BE2C (cell line): ENCODE data around the gene GRIN2A.

Experiments used
- DNase-seq: peaks from one replicate; pipeline ENCODE4 v3.0.0-alpha.2; 2020
- H3K27me3 ChIP-seq: fragments of 250-450 bp; sonication (Bioruptor Pico); 2 replicates; pipeline ENCODE4 v1.5.1; 2020; ENCODE audit warnings: mild to moderate bottlenecking
- H3K36me3 ChIP-seq: fragments of 250-450 bp; sonication (Bioruptor Pico); 2 replicates; pipeline ENCODE4 v1.5.1; 2020; ENCODE audit warnings: mild to moderate bottlenecking
- H3K4me1 ChIP-seq: fragments of 250-450 bp; sonication (Bioruptor Pico); 2 replicates; pipeline ENCODE4 v1.5.1; 2020
- H3K4me3 ChIP-seq: 2 replicates; pipeline ENCODE4 v1.5.1; 2011; ENCODE audit warnings: low read depth, low read length
- H3K9me3 ChIP-seq: fragments of 250-450 bp; sonication (Bioruptor Pico); 2 replicates; pipeline ENCODE4 v1.5.1; 2020
- CTCF ChIP-seq: IDR thresholded peaks from 2 replicates; pipeline ENCODE4 v1.5.1; 2012; ENCODE audit warnings: mild to moderate bottlenecking, low read depth, low read length

Gene GRIN2A

GRCh38 chr16:10003486-10003885 is 178.7 kb downstream of the GRIN2A start:
- H3K27me3 ChIP-seq: no peaks in the 10 kb centered on the region
- H3K4me3 ChIP-seq: no peak overlapping the region
- TF ChIP-seq CTCF: no peak
- no peaks in the 10 kb centered on the region for H3K4me1 ChIP-seq
- H3K36me3 ChIP-seq: no peaks in the 10 kb centered on the region
- no peak for DNase-seq
- H3K9me3 ChIP-seq: no peaks in the 10 kb centered on the region

GRCh38 chr16:10001258-10001775 is 180.9 kb downstream of the GRIN2A start:
- Histone ChIP-seq H3K27me3 (no peaks in the 10 kb centered on the region), H3K4me3 (no peak overlapping the region), H3K9me3 (no peaks in the 10 kb centered on the region), H3K36me3 (no peaks in the 10 kb centered on the region), H3K4me1 (no peaks in the 10 kb centered on the region)
- no peak for DNase-seq
- no peak for TF ChIP-seq CTCF

- Histone ChIP-seq H3K9me3 (no peaks in the 10 kb centered on the region; the same call in 1 of the 2 replicates), H3K27me3 (no peaks in the 10 kb centered on the region), H3K4me1 (no peaks in the 10 kb centered on the region), H3K36me3 (no peaks in the 10 kb centered on the region), H3K4me3 (no peak overlapping the region)
- no peak for TF ChIP-seq CTCF
- no peak for DNase-seq
Observed at GRCh38 chr16:9996221-9996620, 186.0 kb downstream of the GRIN2A start.

- H3K27me3 ChIP-seq: no peaks in the 10 kb centered on the region
- H3K4me3 ChIP-seq: no peak overlapping the region
- no peaks in the 10 kb centered on the region; the same call in 1 of the 2 replicates for H3K9me3 ChIP-seq
- no peaks in the 10 kb centered on the region for H3K4me1 ChIP-seq
- TF ChIP-seq CTCF: no peak
- no peak for DNase-seq
- H3K36me3 ChIP-seq: no peaks in the 10 kb centered on the region
Observed at GRCh38 chr16:9992441-9992840, 189.8 kb downstream of the GRIN2A start.

- no peak for TF ChIP-seq CTCF
- Histone ChIP-seq H3K9me3 (no peaks in the 10 kb centered on the region; the same call in 1 of the 2 replicates), H3K27me3 (no peaks in the 10 kb centered on the region), H3K4me1 (no peaks in the 10 kb centered on the region), H3K4me3 (no peak overlapping the region), H3K36me3 (no peaks in the 10 kb centered on the region)
- DNase-seq: no peak
Observed at GRCh38 chr16:9980981-9981380, 201.2 kb downstream of the GRIN2A start.

GRCh38 chr16:9978160-9978725 is 204.0 kb downstream of the GRIN2A start:
- no peaks in the 10 kb centered on the region for H3K27me3 ChIP-seq
- no peak for DNase-seq
- no peak for TF ChIP-seq CTCF
- no peaks in the 10 kb centered on the region for H3K36me3 ChIP-seq
- H3K9me3 ChIP-seq: no peaks in the 10 kb centered on the region; the same call in 1 of the 2 replicates
- H3K4me1 ChIP-seq: no peaks in the 10 kb centered on the region
- H3K4me3 ChIP-seq: no peak overlapping the region
